Prostate gland (tissue), 2 donors: ENCODE measurements around the gene IFITM1. TPM values are rescaled to one million over a fixed set of nuclear protein-coding genes. Genes with fewer than 3 reads are reported as not detected.

Source experiments
- DNase-seq: peaks from one replicate; pipeline ENCODE4 v3.0.0-alpha.2; 2019; ENCODE audit warnings: low spot score
- H3K27ac ChIP-seq, 2 donors: fragments of 200-600 bp; sonication (generic); 2 replicates each; pipeline ENCODE4 v1.5.1; 2017 to 2019
- H3K27me3 ChIP-seq: fragments of 200-600 bp; sonication (generic); replicated peaks from 2 replicates; pipeline ENCODE4 v1.5.1; 2019; ENCODE audit not compliant: insufficient read depth
- H3K36me3 ChIP-seq, 2 donors: fragments of 200-600 bp; sonication (generic); 1 replicate in 1 of 2; 2 replicates in 1 of 2; pipeline versions ENCODE4 v1.5.1 to v1.8.1; 2017 to 2019
- H3K4me1 ChIP-seq: fragments of 200-600 bp; sonication (generic); replicated peaks from 2 replicates; pipeline ENCODE4 v1.5.1; 2019
- H3K4me3 ChIP-seq, 2 donors: fragments of 200-600 bp; sonication (generic); 2 replicates each; pipeline ENCODE4 v1.5.1; 2017 to 2019
- H3K9me3 ChIP-seq: fragments of 200-600 bp; sonication (generic); 2 replicates; pipeline ENCODE4 v1.5.1; 2017
- CTCF ChIP-seq, 4 experiments: fragments of 200-600 bp in 2 of 4; fragments of 450-650 bp in 2 of 4; sonication (generic) in 2 of 4; IDR thresholded peaks; 1 replicate in 3 of 4; 2 replicates in 1 of 4; pipeline ENCODE4 v1.5.1; 2016 to 2019; ENCODE audit warnings: antibody characterized with exemption in 4 of 4, mild to moderate bottlenecking in 2 of 4, moderate library complexity in 2 of 4
- POLR2A ChIP-seq: fragments of 450-650 bp; IDR thresholded peaks from one replicate; pipeline ENCODE4 v1.6.1; 2016; ENCODE audit warnings: antibody characterized with exemption, mild to moderate bottlenecking
- POLR2AphosphoS5 ChIP-seq: sonication (generic); formaldehyde crosslinking; IDR thresholded peaks from one replicate; pipeline ENCODE4 v1.6.1; 2017; ENCODE audit warnings: antibody characterized with exemption
- whole genome bisulfite sequencing: methylation state at CpG from one replicate; pipeline ENCODE4 v1.1.5; 2018; 5-methylcytosine and 5-hydroxymethylcytosine counted together
- intact Hi-C: fragments of 100-400 bp; cut with DNase I; formaldehyde crosslinking; loops from one replicate; pipeline ENCODE4 v1.14.2; 2022
- total RNA-seq, 2 donors: library from RNA; depleted of rRNA; stranded (reverse); fragments of >200 nt; gene quantifications; one replicate each; pipeline ENCODE4 v1.1.0, GENCODE V29; 2016

Gene IFITM1
- total RNA-seq, 2 donors from 2014 or later = 73.9 to 182 TPM

DNA sequence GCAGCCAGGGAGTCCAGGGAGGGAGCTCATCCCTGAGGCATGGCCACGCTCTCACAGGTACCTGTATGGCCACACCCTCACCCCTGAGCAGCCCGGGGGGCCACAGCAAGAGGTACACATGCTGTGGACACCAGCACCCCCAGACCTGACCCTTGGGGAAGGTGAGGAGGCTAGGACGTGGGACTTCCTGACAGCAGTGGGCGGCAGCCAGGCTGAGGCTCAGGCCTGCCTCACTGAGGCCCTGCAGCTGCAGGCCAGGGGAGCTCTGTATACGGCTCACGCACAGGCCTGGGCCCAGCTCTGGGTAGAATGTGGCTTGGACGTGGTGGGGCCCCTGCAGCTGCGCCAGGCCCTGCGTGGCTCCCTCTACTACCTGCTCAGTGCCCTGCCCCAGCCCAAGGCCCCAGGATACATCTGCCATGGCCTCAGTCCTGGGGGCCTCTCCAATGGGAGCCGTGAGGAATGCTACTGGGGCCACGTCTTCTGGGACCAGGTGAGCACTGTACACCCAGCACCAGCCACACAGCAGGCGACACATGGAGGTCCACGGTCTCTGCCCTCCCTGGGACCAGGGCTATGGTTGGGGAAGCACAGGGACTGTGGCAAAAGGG lies 23.1 kb upstream of the IFITM1 start:
- no peaks in the 10 kb centered on the region for H3K36me3 ChIP-seq
- no peaks in the 10 kb centered on the region for H3K9me3 ChIP-seq
- intact Hi-C loops = no loop called here
- 84% methylated on average over 13 of the region's 13 CpGs for WGBS
- H3K27me3 ChIP-seq = no peaks in the 10 kb centered on the region
- DNase-seq = no peak
- no peak overlapping the region for H3K4me3 ChIP-seq
- H3K27ac ChIP-seq = no peak overlapping the region
- TF ChIP-seq POLR2A (no peak), CTCF (IDR thresholded peaks at IDR 0.05) (no peak), POLR2AphosphoS5 (no peak)
- H3K4me1 ChIP-seq = no peaks in the 10 kb centered on the region

- Histone ChIP-seq H3K27me3 (no peaks in the 10 kb centered on the region), H3K9me3 (no peaks in the 10 kb centered on the region), H3K27ac (no peak overlapping the region), H3K36me3 (no peaks in the 10 kb centered on the region), H3K4me3 (no peak overlapping the region), H3K4me1 (no peaks in the 10 kb centered on the region)
- DNase-seq = no peak
- intact Hi-C loops = no loop called here
- TF ChIP-seq CTCF (IDR thresholded peaks at IDR 0.05) = no peak
- no peak for TF ChIP-seq POLR2A
- no peak for TF ChIP-seq POLR2AphosphoS5
- WGBS = 87% methylated on average over 43 of the region's 44 CpGs
These were observed 22.3 kb upstream of the IFITM1 start for GRCh38 chr11:291281-292210.

DNA sequence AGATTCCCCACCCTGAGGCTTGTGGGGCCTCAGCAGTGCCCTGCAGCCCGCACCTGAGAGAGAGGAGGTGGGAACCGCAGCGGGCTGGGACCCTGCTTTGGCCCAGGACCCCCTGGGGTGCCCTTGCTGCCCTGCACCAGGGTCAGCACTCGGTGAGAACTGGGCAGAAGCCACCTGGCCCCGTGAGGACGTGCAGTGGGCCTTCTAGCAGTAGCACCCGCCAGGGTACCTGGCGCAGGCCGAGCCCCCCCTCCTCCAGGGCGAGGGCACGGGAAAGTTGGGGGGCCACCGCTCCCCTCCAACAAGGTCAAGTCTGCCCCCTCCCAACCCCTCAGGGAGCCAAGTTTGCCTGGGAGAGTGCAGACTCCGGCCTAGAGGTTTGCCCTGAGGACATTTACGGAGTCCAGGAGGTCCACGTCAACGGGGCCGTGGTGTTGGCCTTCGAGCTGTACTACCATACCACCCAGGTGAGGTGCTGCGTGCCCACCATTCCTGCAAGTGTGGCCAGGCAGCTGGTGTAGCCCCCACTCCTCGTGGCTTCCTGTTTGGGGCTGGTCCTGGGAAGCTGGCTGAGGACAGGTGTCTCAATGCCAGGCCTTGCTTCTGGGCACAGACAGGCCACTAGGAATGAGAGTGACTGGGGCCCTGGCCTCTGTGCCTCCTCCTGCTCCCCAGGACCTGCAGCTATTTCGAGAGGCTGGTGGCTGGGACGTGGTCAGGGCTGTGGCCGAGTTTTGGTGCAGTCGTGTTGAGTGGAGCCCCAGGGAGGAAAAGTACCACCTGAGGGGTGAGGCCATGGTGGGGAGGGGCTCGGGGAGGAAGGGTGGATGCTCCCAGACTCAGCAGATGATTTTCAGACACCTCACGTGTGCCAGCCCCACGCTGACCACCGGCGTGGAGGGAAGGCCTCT lies 21.4 kb upstream of the IFITM1 start:
- intact Hi-C loops = no loop called here

GRCh38 chr11:293271-293851 lies 20.5 kb upstream of the IFITM1 start:
- DNase-seq = no peak
- Histone ChIP-seq H3K4me1 (no peaks in the 10 kb centered on the region), H3K27ac (no peak overlapping the region), H3K36me3 (no peaks in the 10 kb centered on the region), H3K9me3 (no peaks in the 10 kb centered on the region), H3K27me3 (no peaks in the 10 kb centered on the region), H3K4me3 (no peak overlapping the region)
- intact Hi-C loops = no loop called here
- TF ChIP-seq POLR2AphosphoS5 = no peak
- TF ChIP-seq POLR2A = no peak
- TF ChIP-seq CTCF (IDR thresholded peaks at IDR 0.05) = no peak
- WGBS = 87% methylated on average over 15 of the region's 18 CpGs

More for the DNA sequence above, 21.4 kb upstream of the IFITM1 start:
- no peaks in the 10 kb centered on the region for H3K36me3 ChIP-seq
- H3K4me3 ChIP-seq = no peak overlapping the region
- no peaks in the 10 kb centered on the region for H3K27me3 ChIP-seq
- H3K4me1 ChIP-seq = no peaks in the 10 kb centered on the region
- no peak for DNase-seq
- H3K9me3 ChIP-seq = no peaks in the 10 kb centered on the region
- no peak overlapping the region for H3K27ac ChIP-seq
- TF ChIP-seq CTCF (IDR thresholded peaks at IDR 0.05) = no peak
- no peak for TF ChIP-seq POLR2AphosphoS5
- no peak for TF ChIP-seq POLR2A
- WGBS = 90% methylated on average over 23 of the region's 29 CpGs
